ENCODE data around the gene GGCT.

Gene GGCT

GRCh38 chr7:30465046-30465810 is 39.4 kb downstream of the GGCT start:
- no peaks in the 10 kb centered on the region for H3K36me3 ChIP-seq (ENCODE audit: control insufficient read depth in 2 of 2, insufficient read depth in 2 of 2, low read length in 2 of 2)
- no peak overlapping the region for H3K27ac ChIP-seq (ENCODE audit: low read depth in 2 of 2, low read length in 2 of 2)
- no peak overlapping the region for H3K4me3 ChIP-seq (ENCODE audit: low read length in 2 of 2)
- H3K27me3 ChIP-seq (ENCODE audit: control insufficient read depth in 2 of 2, insufficient read depth in 2 of 2, low read length in 2 of 2) = no peaks in the 10 kb centered on the region
- no peak overlapping the region for H3K9ac ChIP-seq (ENCODE audit: low read depth in 1 of 2, low read length in 2 of 2)
- no peaks in the 10 kb centered on the region for H3K9me3 ChIP-seq (ENCODE audit: control insufficient read depth in 2 of 2, low read length in 2 of 2)
- peaks cover 30 to 31% of the 10 kb centered on the region in 2 donors for H3K4me1 ChIP-seq (ENCODE audit: control insufficient read depth in 2 of 2, insufficient read depth in 2 of 2, low read length in 2 of 2)

- Histone ChIP-seq H3K4me3 (ENCODE audit: low read length in 2 of 2) (no peak overlapping the region), H3K27me3 (ENCODE audit: control insufficient read depth in 2 of 2, insufficient read depth in 2 of 2, low read length in 2 of 2) (no peaks in the 10 kb centered on the region), H3K9ac (ENCODE audit: low read depth in 1 of 2, low read length in 2 of 2) (peak overlapping the region in 1 of 2 donors; percentile 15), H3K9me3 (ENCODE audit: control insufficient read depth in 2 of 2, low read length in 2 of 2) (no peaks in the 10 kb centered on the region), H3K27ac (ENCODE audit: low read depth in 2 of 2, low read length in 2 of 2) (no peak overlapping the region), H3K36me3 (ENCODE audit: control insufficient read depth in 2 of 2, insufficient read depth in 2 of 2, low read length in 2 of 2) (no peaks in the 10 kb centered on the region), H3K4me1 (ENCODE audit: control insufficient read depth in 2 of 2, insufficient read depth in 2 of 2, low read length in 2 of 2) (peaks cover 28 to 35% of the 10 kb centered on the region in 2 donors)
Observed at GRCh38 chr7:30464231-30464671, 40.4 kb downstream of the GGCT start.

GRCh38 chr7:30463405-30464145 is 41.1 kb downstream of the GGCT start:
- H3K36me3 ChIP-seq (ENCODE audit: control insufficient read depth in 2 of 2, insufficient read depth in 2 of 2, low read length in 2 of 2) = no peaks in the 10 kb centered on the region
- no peak overlapping the region for H3K4me3 ChIP-seq (ENCODE audit: low read length in 2 of 2)
- H3K27me3 ChIP-seq (ENCODE audit: control insufficient read depth in 2 of 2, insufficient read depth in 2 of 2, low read length in 2 of 2) = no peaks in the 10 kb centered on the region
- no peaks in the 10 kb centered on the region for H3K9me3 ChIP-seq (ENCODE audit: control insufficient read depth in 2 of 2, low read length in 2 of 2)
- H3K9ac ChIP-seq (ENCODE audit: low read depth in 1 of 2, low read length in 2 of 2) = peak overlapping the region in 1 of 2 donors; percentile 15
- H3K4me1 ChIP-seq (ENCODE audit: control insufficient read depth in 2 of 2, insufficient read depth in 2 of 2, low read length in 2 of 2) = peaks cover 24 to 31% of the 10 kb centered on the region in 2 donors
- no peak overlapping the region for H3K27ac ChIP-seq (ENCODE audit: low read depth in 2 of 2, low read length in 2 of 2)

- H3K27ac ChIP-seq (ENCODE audit: low read depth in 2 of 2, low read length in 2 of 2) = no peak overlapping the region
- no peak overlapping the region for H3K9ac ChIP-seq (ENCODE audit: low read depth in 1 of 2, low read length in 2 of 2)
- H3K36me3 ChIP-seq (ENCODE audit: control insufficient read depth in 2 of 2, insufficient read depth in 2 of 2, low read length in 2 of 2) = no peaks in the 10 kb centered on the region
- peaks cover 24 to 28% of the 10 kb centered on the region in 2 donors for H3K4me1 ChIP-seq (ENCODE audit: control insufficient read depth in 2 of 2, insufficient read depth in 2 of 2, low read length in 2 of 2)
- H3K9me3 ChIP-seq (ENCODE audit: control insufficient read depth in 2 of 2, low read length in 2 of 2) = no peaks in the 10 kb centered on the region
- no peaks in the 10 kb centered on the region for H3K27me3 ChIP-seq (ENCODE audit: control insufficient read depth in 2 of 2, insufficient read depth in 2 of 2, low read length in 2 of 2)
- no peak overlapping the region for H3K4me3 ChIP-seq (ENCODE audit: low read length in 2 of 2)
Observed at GRCh38 chr7:30462179-30462578, 42.5 kb downstream of the GGCT start.

- H3K9ac ChIP-seq (ENCODE audit: low read depth in 1 of 2, low read length in 2 of 2) = peak overlapping the region in 1 of 2 donors; percentile 14
- H3K9me3 ChIP-seq (ENCODE audit: control insufficient read depth in 2 of 2, low read length in 2 of 2) = no peaks in the 10 kb centered on the region
- H3K4me1 ChIP-seq (ENCODE audit: control insufficient read depth in 2 of 2, insufficient read depth in 2 of 2, low read length in 2 of 2) = peaks cover 16 to 26% of the 10 kb centered on the region in 2 donors
- peak overlapping the region; percentile 16 to 65 for H3K27ac ChIP-seq (ENCODE audit: low read depth in 2 of 2, low read length in 2 of 2)
- peaks cover 8 to 12% of the 10 kb centered on the region in 2 donors for H3K36me3 ChIP-seq (ENCODE audit: control insufficient read depth in 2 of 2, insufficient read depth in 2 of 2, low read length in 2 of 2)
- H3K27me3 ChIP-seq (ENCODE audit: control insufficient read depth in 2 of 2, insufficient read depth in 2 of 2, low read length in 2 of 2) = no peaks in the 10 kb centered on the region
- H3K4me3 ChIP-seq (ENCODE audit: low read length in 2 of 2) = peak overlapping the region in 1 of 2 donors; percentile 19
Observed at GRCh38 chr7:30460246-30460633, 44.4 kb downstream of the GGCT start.

- Histone ChIP-seq H3K4me1 (ENCODE audit: control insufficient read depth in 2 of 2, insufficient read depth in 2 of 2, low read length in 2 of 2) (peaks cover 11 to 23% of the 10 kb centered on the region in 2 donors), H3K4me3 (ENCODE audit: low read length in 2 of 2) (peak overlapping the region; percentile 19 to 27), H3K36me3 (ENCODE audit: control insufficient read depth in 2 of 2, insufficient read depth in 2 of 2, low read length in 2 of 2) (peaks cover 12 to 13% of the 10 kb centered on the region in 2 donors), H3K27me3 (ENCODE audit: control insufficient read depth in 2 of 2, insufficient read depth in 2 of 2, low read length in 2 of 2) (no peaks in the 10 kb centered on the region), H3K9me3 (ENCODE audit: control insufficient read depth in 2 of 2, low read length in 2 of 2) (no peaks in the 10 kb centered on the region), H3K27ac (ENCODE audit: low read depth in 2 of 2, low read length in 2 of 2) (peak overlapping the region; percentile 49 to 65), H3K9ac (ENCODE audit: low read depth in 1 of 2, low read length in 2 of 2) (no peak overlapping the region)
Observed at GRCh38 chr7:30459591-30460245, 44.9 kb downstream of the GGCT start.

- Histone ChIP-seq H3K9ac (ENCODE audit: low read depth in 1 of 2, low read length in 2 of 2) (no peak overlapping the region), H3K27me3 (ENCODE audit: control insufficient read depth in 2 of 2, insufficient read depth in 2 of 2, low read length in 2 of 2) (no peaks in the 10 kb centered on the region), H3K4me1 (ENCODE audit: control insufficient read depth in 2 of 2, insufficient read depth in 2 of 2, low read length in 2 of 2) (peaks cover 11 to 16% of the 10 kb centered on the region in 2 donors), H3K4me3 (ENCODE audit: low read length in 2 of 2) (no peak overlapping the region), H3K9me3 (ENCODE audit: control insufficient read depth in 2 of 2, low read length in 2 of 2) (no peaks in the 10 kb centered on the region), H3K27ac (ENCODE audit: low read depth in 2 of 2, low read length in 2 of 2) (no peak overlapping the region), H3K36me3 (ENCODE audit: control insufficient read depth in 2 of 2, insufficient read depth in 2 of 2, low read length in 2 of 2) (peaks cover 14 to 18% of the 10 kb centered on the region in 2 donors)
Observed at GRCh38 chr7:30458311-30458710, 46.3 kb downstream of the GGCT start.

- H3K9ac ChIP-seq (ENCODE audit: low read depth in 1 of 2, low read length in 2 of 2) = no peak overlapping the region
- no peak overlapping the region for H3K27ac ChIP-seq (ENCODE audit: low read depth in 2 of 2, low read length in 2 of 2)
- H3K4me1 ChIP-seq (ENCODE audit: control insufficient read depth in 2 of 2, insufficient read depth in 2 of 2, low read length in 2 of 2) = no peaks in the 10 kb centered on the region
- no peaks in the 10 kb centered on the region for H3K27me3 ChIP-seq (ENCODE audit: control insufficient read depth in 2 of 2, insufficient read depth in 2 of 2, low read length in 2 of 2)
- no peak overlapping the region for H3K4me3 ChIP-seq (ENCODE audit: low read length in 2 of 2)
- no peaks in the 10 kb centered on the region for H3K9me3 ChIP-seq (ENCODE audit: control insufficient read depth in 2 of 2, low read length in 2 of 2)
- H3K36me3 ChIP-seq (ENCODE audit: control insufficient read depth in 2 of 2, insufficient read depth in 2 of 2, low read length in 2 of 2) = peaks cover 23 to 47% of the 10 kb centered on the region in 2 donors
Observed at GRCh38 chr7:30453921-30454320, 50.7 kb downstream of the GGCT start.

- H3K36me3 ChIP-seq (ENCODE audit: control insufficient read depth in 2 of 2, insufficient read depth in 2 of 2, low read length in 2 of 2) = peaks cover 30 to 50% of the 10 kb centered on the region in 2 donors
- H3K4me1 ChIP-seq (ENCODE audit: control insufficient read depth in 2 of 2, insufficient read depth in 2 of 2, low read length in 2 of 2) = no peaks in the 10 kb centered on the region
- H3K9me3 ChIP-seq (ENCODE audit: control insufficient read depth in 2 of 2, low read length in 2 of 2) = no peaks in the 10 kb centered on the region
- no peak overlapping the region for H3K4me3 ChIP-seq (ENCODE audit: low read length in 2 of 2)
- no peak overlapping the region for H3K9ac ChIP-seq (ENCODE audit: low read depth in 1 of 2, low read length in 2 of 2)
- H3K27me3 ChIP-seq (ENCODE audit: control insufficient read depth in 2 of 2, insufficient read depth in 2 of 2, low read length in 2 of 2) = no peaks in the 10 kb centered on the region
- H3K27ac ChIP-seq (ENCODE audit: low read depth in 2 of 2, low read length in 2 of 2) = no peak overlapping the region
Observed at GRCh38 chr7:30453016-30453415, 51.6 kb downstream of the GGCT start.
